ENCODE results near the gene PFAS.

GRCh38 chr17:8257801-8258200 is 8.7 kb downstream of the PFAS start:
- TF ChIP-seq CTCF (IDR thresholded peaks at IDR 0.05) (no peak), EZH2 (IDR thresholded peaks at IDR 0.05) (no peak), EZH2phosphoT487 (IDR thresholded peaks at IDR 0.05) (no peak)

All from neural progenitor cell (in vitro differentiated cells).